ENCODE results near the gene PARD3.

- TF ChIP-seq RAD21 (conservative IDR thresholded peaks at IDR 0.05) (no peak), CTCF (IDR thresholded peaks at IDR 0.05; ENCODE audit: poor library complexity, severe bottlenecking) (no peak), REST (IDR thresholded peaks at IDR 0.05; ENCODE audit: borderline replicate concordance) (no peak)
Observed at GRCh38 chr10:34488476-34489130, 326.5 kb downstream of the PARD3 start.
